Omental fat pad (tissue), 4 donors: Measurements from ENCODE around the gene FSIP1. TPM values are rescaled to one million over a fixed set of nuclear protein-coding genes. Genes with fewer than 3 reads are reported as not detected.

Source experiments
- ATAC-seq: fragments of 150-250 bp; one replicate; pipeline ENCODE4 v1.9.1; 2016; ENCODE audit warnings: mild to moderate bottlenecking, moderate library complexity; ENCODE audit not compliant: low FRiP score
- DNase-seq: peaks from one replicate; pipeline ENCODE4 v3.0.0-alpha.2; 2019; ENCODE audit warnings: low spot score
- CTCF ChIP-seq, 3 donors: fragments of 450-650 bp; IDR thresholded peaks; one replicate each; pipeline ENCODE4 v1.5.1; 2016 to 2017; ENCODE audit warnings: antibody characterized with exemption in 3 of 3, mild to moderate bottlenecking in 3 of 3, moderate library complexity in 2 of 3
- total RNA-seq, 4 donors: library from RNA; depleted of rRNA; stranded (reverse); fragments of >200 nt; gene quantifications; one replicate each; pipeline ENCODE4 v1.1.0, GENCODE V29; 2016

FSIP1 gene
- total RNA-seq, 4 donors from 2014 or later: 0.32 to 0.48 (median 0.41) TPM

GRCh38 chr15:39596358-39597051, 186.1 kb downstream of the FSIP1 start:
- no peak for TF ChIP-seq CTCF (IDR thresholded peaks at IDR 0.05)
- ATAC-seq (no peak), DNase-seq (no peak)

- TF ChIP-seq CTCF (IDR thresholded peaks at IDR 0.05): no peak
- ATAC-seq: no peak
- DNase-seq: no peak
These were observed 187.1 kb downstream of the FSIP1 start for GRCh38 chr15:39595338-39596221.

- DNase-seq: no peak
- no peak for ATAC-seq
- no peak for TF ChIP-seq CTCF (IDR thresholded peaks at IDR 0.05)
These were observed 187.9 kb downstream of the FSIP1 start for GRCh38 chr15:39594446-39595337.

- ATAC-seq (no peak), DNase-seq (no peak)
- no peak for TF ChIP-seq CTCF (IDR thresholded peaks at IDR 0.05)
These were observed 188.8 kb downstream of the FSIP1 start for GRCh38 chr15:39593656-39594445.

GRCh38 chr15:39593071-39593655, 189.5 kb downstream of the FSIP1 start:
- no peak for ATAC-seq
- no peak for DNase-seq
- no peak for TF ChIP-seq CTCF (IDR thresholded peaks at IDR 0.05)

- DNase-seq: no peak
- no peak for ATAC-seq
- no peak for TF ChIP-seq CTCF (IDR thresholded peaks at IDR 0.05)
These were observed 190.1 kb downstream of the FSIP1 start for GRCh38 chr15:39592500-39592899.
